Left lung (tissue), 10 donors: Measurements from ENCODE around the gene CDH13. TPM values are rescaled to one million over a fixed set of nuclear protein-coding genes. Genes with fewer than 3 reads are reported as not detected.

ENCODE experiments used
- ATAC-seq: fragments of 200-7000 bp; cut with Tn5 transposase; one replicate; pipeline ENCODE4 v1.9.1; 2020; ENCODE audit warnings: moderate library complexity
- DNase-seq, 4 donors: peaks; one replicate each; pipeline ENCODE4 v3.0.0-alpha.2; 2013 to 2020
- H3K27ac ChIP-seq, 2 donors: fragments of 200-600 bp; sonication (generic) in 1 of 2; one replicate each; pipeline versions ENCODE4 v1.5.0 to v1.8.0; 2020 to 2021
- H3K27me3 ChIP-seq, 2 donors: fragments of 200-600 bp; sonication (generic) in 1 of 2; one replicate each; pipeline versions ENCODE4 v1.5.0 to v1.8.0; 2020 to 2021
- H3K36me3 ChIP-seq, 2 donors: fragments of 200-600 bp; sonication (generic) in 1 of 2; one replicate each; pipeline versions ENCODE4 v1.5.0 to v1.8.0; 2020 to 2021
- H3K4me1 ChIP-seq, 2 donors: fragments of 200-600 bp; one replicate each; pipeline ENCODE4 v1.8.0; 2021
- H3K4me3 ChIP-seq, 2 donors: fragments of 200-600 bp; sonication (generic) in 1 of 2; one replicate each; pipeline versions ENCODE4 v1.5.0 to v1.8.0; 2020 to 2021; ENCODE audit warnings: mild to moderate bottlenecking in 1 of 2
- H3K9me3 ChIP-seq, 2 donors: fragments of 200-600 bp; sonication (generic) in 1 of 2; one replicate each; pipeline versions ENCODE4 v1.5.0 to v1.8.0; 2020 to 2021
- intact Hi-C, 2 donors: fragments of 100-400 bp; cut with DNase I; formaldehyde crosslinking; loops; one replicate each; pipeline versions ENCODE4 v1.11.2 to v1.14.2; 2022
- polyA plus RNA-seq, 6 donors: library from polyadenylated mRNA; unstranded; fragments of 120-200 nt; gene quantifications; one replicate each; pipeline ENCODE4 v1.2.1, GENCODE V29; 2013; ENCODE audit not compliant: insufficient read length in 6 of 6
- total RNA-seq, 2 donors: library from RNA; stranded (reverse); fragmentation: NEBNext Ultra II Directional; extraction: Animal tissue kit (Norgen Biotek cat#: 25700); gene quantifications; one replicate each; pipeline ENCODE4 v1.2.1, GENCODE V29; 2021
- TF ChIP-seq, protein P1 (sequence below), 2 donors: fragments of 200-600 bp; sonication (generic) in 1 of 2; IDR thresholded peaks; one replicate each; pipeline versions ENCODE4 v1.5.0 to v1.8.0; 2021; ENCODE audit warnings: antibody characterized with exemption in 2 of 2
- donor health status: DM: no; HTN: yes; CAD: no.
- donor health status: DM: no; HTN: no; CAD: no.

The CDH13 gene
- total and polyA plus RNA-seq, 8 donors, result 2.7 to 20.3 (median 3.2) TPM

DNA sequence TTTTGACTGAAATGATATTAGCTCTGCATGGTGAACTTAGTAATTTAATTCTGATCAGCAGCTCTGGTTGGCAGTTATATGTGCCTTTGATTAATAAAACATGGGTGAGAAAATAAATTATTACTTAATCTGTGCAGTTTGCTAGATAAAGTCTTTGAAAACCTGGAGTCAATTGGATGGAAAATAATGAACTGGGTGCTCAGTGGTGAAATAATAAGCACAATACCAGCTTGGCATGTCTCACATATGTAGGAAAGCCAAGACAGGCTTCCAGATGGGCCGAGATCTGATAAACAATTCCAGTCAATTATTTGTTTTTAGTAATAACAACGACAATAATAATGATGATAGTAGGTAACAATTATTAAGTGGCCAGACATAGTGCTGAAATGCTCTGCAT, 326.7 kb downstream of the CDH13 start:
- H3K27me3 ChIP-seq, result no peaks in the 10 kb centered on the region
- ATAC-seq (no peak), DNase-seq (no peak)
- no peak overlapping the region for H3K4me3 ChIP-seq
- H3K4me1 ChIP-seq, result no peaks in the 10 kb centered on the region
- no peaks in the 10 kb centered on the region for H3K9me3 ChIP-seq
- no peaks in the 10 kb centered on the region for H3K36me3 ChIP-seq
- intact Hi-C loops, result no loop called here
- TF ChIP-seq, protein P1, sequence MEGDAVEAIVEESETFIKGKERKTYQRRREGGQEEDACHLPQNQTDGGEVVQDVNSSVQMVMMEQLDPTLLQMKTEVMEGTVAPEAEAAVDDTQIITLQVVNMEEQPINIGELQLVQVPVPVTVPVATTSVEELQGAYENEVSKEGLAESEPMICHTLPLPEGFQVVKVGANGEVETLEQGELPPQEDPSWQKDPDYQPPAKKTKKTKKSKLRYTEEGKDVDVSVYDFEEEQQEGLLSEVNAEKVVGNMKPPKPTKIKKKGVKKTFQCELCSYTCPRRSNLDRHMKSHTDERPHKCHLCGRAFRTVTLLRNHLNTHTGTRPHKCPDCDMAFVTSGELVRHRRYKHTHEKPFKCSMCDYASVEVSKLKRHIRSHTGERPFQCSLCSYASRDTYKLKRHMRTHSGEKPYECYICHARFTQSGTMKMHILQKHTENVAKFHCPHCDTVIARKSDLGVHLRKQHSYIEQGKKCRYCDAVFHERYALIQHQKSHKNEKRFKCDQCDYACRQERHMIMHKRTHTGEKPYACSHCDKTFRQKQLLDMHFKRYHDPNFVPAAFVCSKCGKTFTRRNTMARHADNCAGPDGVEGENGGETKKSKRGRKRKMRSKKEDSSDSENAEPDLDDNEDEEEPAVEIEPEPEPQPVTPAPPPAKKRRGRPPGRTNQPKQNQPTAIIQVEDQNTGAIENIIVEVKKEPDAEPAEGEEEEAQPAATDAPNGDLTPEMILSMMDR (IDR thresholded peaks at IDR 0.05), result no peak
- H3K27ac ChIP-seq, result no peak overlapping the region

DNA sequence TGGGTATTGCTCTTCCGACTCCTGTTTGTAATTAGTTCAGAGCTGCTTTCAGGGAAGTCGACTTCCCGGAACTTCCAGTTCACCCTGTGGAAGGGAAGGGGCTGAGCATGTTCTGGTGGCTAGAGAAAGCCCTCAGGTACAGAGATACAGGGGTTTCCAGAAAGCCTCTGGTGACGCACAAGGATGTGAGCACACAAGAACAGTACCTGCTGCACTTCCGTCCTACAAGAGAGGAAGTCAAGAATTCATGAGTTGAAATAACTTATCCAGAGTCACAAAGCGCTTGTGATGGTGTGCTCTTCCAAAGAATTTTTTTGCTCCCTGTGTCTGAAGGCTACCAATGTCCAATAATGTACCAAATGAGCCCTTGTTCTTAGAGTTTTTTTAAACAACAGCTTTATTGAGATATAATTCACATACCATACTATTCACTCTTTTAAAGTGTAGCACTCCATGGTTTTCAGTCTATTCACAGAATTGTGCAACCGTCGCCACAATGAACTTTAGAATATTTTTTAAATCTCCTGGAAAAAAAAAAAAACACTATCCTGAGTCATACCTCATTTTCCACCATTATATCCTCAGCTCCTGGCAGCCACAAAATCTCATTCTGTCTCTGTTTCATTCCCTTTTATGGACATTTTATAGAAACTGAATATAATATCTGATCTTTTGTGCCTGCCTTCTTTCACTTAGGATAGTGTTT, 327.6 kb downstream of the CDH13 start:
- no peaks in the 10 kb centered on the region for H3K4me1 ChIP-seq
- TF ChIP-seq, protein P1 (IDR thresholded peaks at IDR 0.05), result no peak
- H3K36me3 ChIP-seq, result no peaks in the 10 kb centered on the region
- no peak for ATAC-seq
- DNase-seq, result no peak
- no peak overlapping the region for H3K4me3 ChIP-seq
- H3K27ac ChIP-seq, result no peak overlapping the region
- no peaks in the 10 kb centered on the region for H3K27me3 ChIP-seq
- no peaks in the 10 kb centered on the region for H3K9me3 ChIP-seq
- intact Hi-C loops, result no loop called here

- ATAC-seq (no peak), DNase-seq (no peak)
- TF ChIP-seq, protein P1 (IDR thresholded peaks at IDR 0.05), result no peak
- intact Hi-C loops, result no loop called here
- H3K27me3 ChIP-seq, result no peaks in the 10 kb centered on the region
- no peak overlapping the region for H3K27ac ChIP-seq
- H3K9me3 ChIP-seq, result no peaks in the 10 kb centered on the region
- H3K36me3 ChIP-seq, result no peaks in the 10 kb centered on the region
- H3K4me1 ChIP-seq, result no peaks in the 10 kb centered on the region
- no peak overlapping the region for H3K4me3 ChIP-seq
These were observed 329.1 kb downstream of the CDH13 start for GRCh38 chr16:82955741-82956348.

DNA sequence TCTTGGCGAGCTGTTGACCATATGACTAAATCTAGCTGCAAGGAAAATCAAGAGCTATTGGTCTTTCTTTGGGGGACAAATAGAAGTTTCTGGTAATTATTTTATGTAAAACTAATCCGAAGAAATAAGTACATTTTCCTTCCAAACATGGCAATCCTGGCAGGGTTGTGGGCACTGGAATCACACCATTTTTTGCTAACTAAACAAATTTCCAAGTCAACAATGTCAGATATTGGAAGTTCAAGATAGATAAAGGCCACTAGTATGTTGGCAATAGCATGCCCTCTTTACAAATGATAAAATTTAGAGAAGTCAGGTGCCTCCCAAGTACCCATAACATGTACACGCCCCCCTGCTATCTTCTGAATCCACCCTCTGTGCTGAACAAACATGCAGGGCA, 330.4 kb downstream of the CDH13 start:
- Histone ChIP-seq H3K9me3 (no peaks in the 10 kb centered on the region), H3K4me1 (no peaks in the 10 kb centered on the region), H3K27me3 (no peaks in the 10 kb centered on the region), H3K4me3 (no peak overlapping the region), H3K27ac (no peak overlapping the region), H3K36me3 (no peaks in the 10 kb centered on the region)
- no peak for DNase-seq
- TF ChIP-seq, protein P1 (IDR thresholded peaks at IDR 0.05), result no peak
- ATAC-seq, result no peak
- intact Hi-C loops, result no loop called here

GRCh38 chr16:82960918-82961317, 334.1 kb downstream of the CDH13 start:
- TF ChIP-seq, protein P1 (IDR thresholded peaks at IDR 0.05), result no peak
- intact Hi-C loops, result no loop called here
- H3K9me3 ChIP-seq, result no peaks in the 10 kb centered on the region
- no peak overlapping the region for H3K4me3 ChIP-seq
- no peak overlapping the region for H3K27ac ChIP-seq
- no peaks in the 10 kb centered on the region for H3K36me3 ChIP-seq
- ATAC-seq (no peak), DNase-seq (no peak)
- no peaks in the 10 kb centered on the region for H3K27me3 ChIP-seq
- no peaks in the 10 kb centered on the region for H3K4me1 ChIP-seq
